NCI-H2227 (cell line): ENCODE data around the gene INHBA.

Experiments
- DNase-seq: peaks from one replicate; lab custom pipeline; 2025; ENCODE audit not compliant: unreplicated experiment; lab: John Stamatoyannopoulos, UW

The INHBA gene

GRCh38 chr7:41711283-41712064 is 8.6 kb upstream of the INHBA start:
- no peak for DNase-seq

DNA sequence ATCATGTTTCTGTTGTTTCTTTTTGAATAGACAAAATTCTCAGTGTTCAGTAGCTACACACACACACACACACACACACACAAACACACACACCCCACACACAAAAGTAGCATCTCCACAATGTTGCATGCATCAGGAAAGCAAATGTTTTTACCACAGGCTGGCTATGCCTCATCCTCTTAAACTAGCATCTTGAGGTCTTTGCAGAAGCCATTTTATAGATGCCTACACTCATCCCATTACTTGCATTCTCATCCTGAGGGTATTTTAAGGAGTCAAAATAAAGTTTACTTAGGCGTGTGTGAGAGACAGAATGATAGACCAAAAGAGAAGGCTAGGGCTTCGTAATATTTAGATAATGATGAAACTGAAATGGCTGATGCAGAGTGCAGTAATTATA is 7.9 kb upstream of the INHBA start:
- DNase-seq: no peak

DNA sequence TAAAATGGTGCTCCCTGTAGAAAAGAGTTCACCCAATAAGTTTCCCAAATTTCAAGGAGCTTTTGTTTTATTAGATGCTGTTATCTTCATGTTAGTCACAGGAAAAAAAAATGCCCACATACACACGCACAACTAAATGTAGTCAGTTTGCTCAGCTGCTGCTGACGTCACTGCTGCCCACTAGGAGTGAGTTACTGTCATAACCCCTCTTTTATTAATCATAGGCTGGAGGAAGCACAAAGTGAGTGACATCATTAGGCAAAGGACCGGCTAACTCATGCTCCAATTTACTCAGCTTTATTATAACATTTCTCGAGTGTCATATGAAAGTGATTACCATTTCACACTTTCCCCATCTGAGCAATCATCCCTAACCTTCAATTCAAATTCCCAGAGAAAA is 6.7 kb upstream of the INHBA start:
- no peak for DNase-seq

- no peak for DNase-seq
Observed at GRCh38 chr7:41708581-41709358, 5.9 kb upstream of the INHBA start.

- DNase-seq: no peak
Observed at GRCh38 chr7:41706228-41706930, 3.5 kb upstream of the INHBA start.

DNA sequence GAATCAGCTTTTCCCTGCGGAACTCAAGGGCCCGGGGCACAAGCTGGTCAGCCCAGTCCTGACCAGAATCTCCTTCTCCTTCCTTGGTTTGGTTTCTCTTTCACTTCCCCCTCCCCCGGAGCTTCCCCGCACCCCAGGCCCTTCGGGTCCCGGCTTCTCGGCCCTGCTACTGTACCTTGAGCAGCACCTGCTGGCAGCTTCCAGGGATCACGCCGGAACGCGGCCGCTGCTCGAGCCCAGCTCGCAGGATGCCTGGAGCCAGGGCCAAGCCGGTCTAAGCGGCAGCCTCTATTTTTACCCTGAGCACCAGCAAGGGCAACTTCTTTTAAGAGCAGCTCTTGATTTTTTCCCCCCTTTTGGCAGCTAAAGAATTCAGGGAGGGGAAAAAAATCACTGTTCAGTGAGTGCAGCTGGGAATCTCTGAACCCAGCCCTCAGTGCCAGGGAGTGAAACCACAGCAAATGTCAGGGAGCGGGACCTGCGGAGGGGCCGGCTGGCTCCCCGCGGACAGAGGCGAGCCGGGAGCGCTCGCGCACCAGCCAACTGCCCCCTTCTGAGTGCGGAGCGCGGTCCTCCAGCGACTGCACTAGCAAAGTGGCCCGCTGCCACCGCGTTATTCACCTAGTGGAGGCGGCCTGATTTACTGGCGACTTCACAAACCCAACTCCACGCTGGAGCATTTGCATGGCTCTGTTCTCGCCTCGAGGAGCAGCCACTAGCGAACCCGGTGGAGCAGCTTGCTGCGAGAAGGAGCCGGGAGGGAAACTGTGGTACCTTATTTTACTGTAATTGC is 2.4 kb upstream of the INHBA start:
- peak; percentile 7 for DNase-seq

DNA sequence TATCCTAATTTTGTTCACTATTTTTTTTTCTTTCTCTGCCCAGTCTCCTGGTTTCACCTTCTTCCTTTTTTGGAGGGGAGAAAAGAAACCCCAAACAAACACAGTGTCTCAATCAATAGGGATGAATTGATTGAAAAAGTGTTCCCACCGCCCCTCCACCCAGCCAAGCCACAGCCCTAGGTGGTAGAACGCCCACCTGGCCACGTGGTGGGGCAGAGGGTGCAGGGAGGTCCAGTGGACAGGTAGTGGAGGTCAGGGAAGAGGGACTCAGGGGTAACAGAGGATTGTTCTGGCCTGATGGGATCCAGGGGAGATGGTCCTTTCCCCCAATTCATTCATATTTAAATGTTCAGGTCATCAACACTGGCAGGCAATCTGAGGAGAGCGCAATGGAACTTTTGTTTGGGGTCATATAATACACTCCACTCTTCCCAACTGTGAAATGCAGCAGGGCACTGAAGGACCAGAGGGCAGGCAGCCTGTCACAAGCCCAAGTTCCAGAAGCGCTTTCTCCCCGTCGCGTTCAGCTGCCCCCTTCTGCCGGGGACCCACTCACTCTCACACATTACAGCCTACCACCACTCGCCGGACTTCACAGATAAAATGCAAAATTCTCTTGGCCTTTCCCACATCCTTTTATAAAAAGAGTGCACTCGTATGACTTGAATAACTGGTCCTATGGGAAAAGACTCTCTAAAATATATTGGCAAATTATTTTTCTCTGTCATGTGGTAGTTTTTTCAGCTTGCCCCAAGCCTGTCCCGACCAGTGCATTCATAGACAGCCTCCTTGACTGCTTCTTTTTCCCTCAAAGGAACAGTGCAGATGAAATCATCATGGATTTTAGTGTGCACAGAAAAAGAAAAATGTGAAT is 1.6 kb downstream of the INHBA start:
- no peak for DNase-seq

DNA sequence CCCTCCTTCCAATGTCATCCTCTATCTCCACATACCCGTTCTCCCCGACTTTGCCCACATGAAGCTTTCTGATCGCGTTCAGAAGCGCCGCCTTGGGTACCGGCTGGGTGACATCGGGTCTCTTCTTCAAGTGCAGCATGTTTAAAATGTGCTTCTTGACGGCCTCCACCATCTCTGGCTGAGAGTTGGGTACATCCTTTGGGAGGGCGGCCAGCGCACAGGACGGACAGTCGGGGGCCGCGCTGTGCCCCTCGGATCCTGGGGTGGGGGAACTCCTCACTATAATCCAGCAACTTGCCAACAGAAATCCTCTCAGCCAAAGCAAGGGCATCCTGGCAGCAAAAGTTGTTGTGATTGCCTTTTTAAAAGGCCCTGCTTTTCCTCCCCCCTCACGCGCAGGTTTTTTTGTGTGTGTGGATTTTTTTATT is 2.8 kb downstream of the INHBA start:
- no peak for DNase-seq

DNA sequence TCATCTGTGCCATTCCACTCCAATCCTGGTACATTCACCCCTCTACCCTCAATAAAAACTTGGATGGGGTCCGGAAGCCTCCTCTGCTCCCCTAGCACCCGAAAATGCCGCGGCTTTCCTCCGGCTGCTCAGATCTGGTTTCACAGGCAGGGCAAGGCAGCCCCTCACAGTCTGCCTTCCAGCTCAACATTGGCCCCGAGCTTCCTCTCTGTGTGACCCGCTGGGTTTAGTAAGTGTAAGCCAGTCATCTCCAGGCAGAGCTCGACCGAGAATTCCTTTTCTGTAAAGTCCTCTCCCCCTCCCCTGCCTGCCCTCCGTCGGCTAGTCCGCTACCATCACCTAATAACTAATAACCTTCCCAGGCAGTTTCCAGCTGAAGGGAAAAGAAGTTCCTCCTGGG is 3.4 kb downstream of the INHBA start:
- DNase-seq: no peak

DNA sequence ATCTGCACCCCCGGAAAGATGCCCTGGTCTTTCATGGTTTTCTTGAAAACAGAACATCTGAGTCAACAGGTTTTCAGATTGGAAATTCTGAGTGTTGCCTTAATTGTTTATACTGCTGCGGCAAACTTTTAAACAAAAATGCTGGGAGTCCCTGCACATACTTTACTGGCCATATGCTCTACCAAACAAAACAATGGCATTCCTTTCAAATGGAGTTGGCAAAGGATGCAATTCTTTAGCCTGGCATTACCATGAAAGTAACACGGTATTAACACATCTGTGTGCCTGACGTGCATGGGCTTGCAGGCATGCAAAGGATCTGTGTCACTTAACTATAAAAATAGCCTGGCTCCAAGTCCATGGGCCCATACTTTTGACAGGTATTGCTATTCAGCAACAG is 4.2 kb downstream of the INHBA start:
- DNase-seq: no peak

DNA sequence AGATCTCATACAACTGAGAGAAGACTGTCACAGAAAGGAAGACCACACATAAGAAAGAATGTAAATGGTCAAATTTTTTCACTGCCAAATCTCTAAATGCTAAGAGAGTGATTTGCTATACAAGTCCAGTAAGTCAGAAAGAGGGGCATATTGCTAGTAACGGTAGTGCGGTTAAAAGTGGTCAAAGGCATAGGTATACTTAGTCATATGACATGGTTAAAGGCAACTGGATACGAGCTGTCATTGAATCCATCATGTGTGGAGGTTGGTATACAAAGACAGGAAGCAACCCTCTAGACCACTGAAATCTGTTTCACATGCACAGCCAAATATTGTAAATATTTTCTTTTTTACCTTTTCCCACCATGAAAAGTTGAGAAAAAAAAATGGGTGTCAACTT is 4.8 kb downstream of the INHBA start:
- no peak for DNase-seq

- DNase-seq: peak; percentile 18
Observed at GRCh38 chr7:41696323-41696916, 6.5 kb downstream of the INHBA start.

DNA sequence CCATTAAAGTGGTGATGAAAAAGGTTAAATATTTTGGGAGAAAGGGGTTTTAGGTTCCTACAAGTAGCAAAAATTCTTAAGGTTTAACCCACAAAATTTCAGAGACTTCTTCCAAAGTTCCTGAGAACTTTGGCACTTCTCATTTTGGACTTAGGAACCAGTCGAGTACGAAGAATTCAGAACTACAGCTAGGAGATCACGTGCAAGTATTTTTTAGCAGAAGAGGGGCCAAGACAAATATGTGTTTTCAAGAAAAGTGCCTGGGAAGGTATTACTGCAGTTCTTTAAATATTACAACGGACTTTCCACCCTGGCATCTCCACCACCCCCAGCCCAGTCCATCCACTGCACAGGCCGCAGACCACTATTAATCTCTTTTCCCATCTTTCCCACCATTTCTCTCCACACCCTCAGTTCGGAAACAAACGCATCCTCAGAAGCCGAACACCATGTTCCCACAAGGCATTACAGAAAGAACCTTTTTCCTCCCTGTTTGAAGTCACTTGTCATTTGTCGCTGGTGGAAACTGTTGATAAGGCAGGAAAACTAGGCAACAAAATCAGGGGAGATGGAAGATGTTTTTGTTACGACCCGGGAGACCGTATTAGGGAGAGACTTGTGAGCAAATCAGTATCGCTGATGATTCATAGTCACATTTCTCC is 7.1 kb downstream of the INHBA start:
- no peak for DNase-seq

GRCh38 chr7:41694495-41694894 is 8.4 kb downstream of the INHBA start:
- no peak for DNase-seq

GRCh38 chr7:41693150-41693997 is 9.5 kb downstream of the INHBA start:
- no peak for DNase-seq

GRCh38 chr7:41692251-41692650 is 10.6 kb downstream of the INHBA start:
- no peak for DNase-seq

GRCh38 chr7:41691286-41692190 is 11.4 kb downstream of the INHBA start:
- no peak for DNase-seq
